ENCODE results near the gene SNX24. TPM values are rescaled to one million over a fixed set of nuclear protein-coding genes. Genes with fewer than 3 reads are reported as not detected.
"Not testable (repeated sequence)": the region's sequence is repeated elsewhere in the genome, so short reads cannot be mapped to it uniquely, and the experiment has no call there.

SNX24 gene
- total RNA-seq, 4 donors from 2014 or later: 12.5 to 16.4 (median 13.9) TPM

DNA sequence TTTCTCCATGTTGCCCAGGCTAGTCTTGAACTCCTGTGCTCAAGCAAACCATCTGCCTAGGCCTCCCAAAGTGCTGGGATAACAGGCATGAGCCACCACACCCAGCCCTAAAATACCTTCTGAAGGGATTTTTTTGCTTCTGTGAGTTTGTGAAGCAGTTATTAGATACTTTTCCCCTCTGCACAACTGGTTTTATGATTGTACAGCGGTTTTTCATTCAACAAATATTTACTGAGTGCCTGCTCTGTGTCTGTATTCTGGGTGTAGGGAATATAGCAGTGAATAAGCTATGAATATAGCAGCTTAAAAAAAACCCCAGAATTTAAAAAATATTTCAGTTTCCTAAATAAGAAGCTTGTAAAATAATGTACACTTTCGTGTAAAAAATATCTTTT, 2.3 kb downstream of the SNX24 start:
- Histone ChIP-seq H3K4me3 (no peak overlapping the region), H3K36me3 (no peaks in the 10 kb centered on the region), H3K27me3 (no peaks in the 10 kb centered on the region), H3K9me3 (no peaks in the 10 kb centered on the region), H3K4me1 (peaks cover 10 to 28% (median 23%) of the 10 kb centered on the region in 4 donors), H3K27ac (replicated peaks in 1 of 4) (no peak overlapping the region)
- DNase-seq (ENCODE audit: extremely low spot score): no peak
- intact Hi-C loops (cut with DNase I): loop anchor here (5.0 kb wide), 1 partner anchor 190 kb away; the partner anchor contains the start of gene PPIC
- WGBS: 98% methylated on average over 2 of the region's 2 CpGs
- no peak for TF ChIP-seq EP300 (IDR thresholded peaks at IDR 0.05)
- TF ChIP-seq POLR2AphosphoS5 (IDR thresholded peaks at IDR 0.05): no peak
- TF ChIP-seq, protein P1, sequence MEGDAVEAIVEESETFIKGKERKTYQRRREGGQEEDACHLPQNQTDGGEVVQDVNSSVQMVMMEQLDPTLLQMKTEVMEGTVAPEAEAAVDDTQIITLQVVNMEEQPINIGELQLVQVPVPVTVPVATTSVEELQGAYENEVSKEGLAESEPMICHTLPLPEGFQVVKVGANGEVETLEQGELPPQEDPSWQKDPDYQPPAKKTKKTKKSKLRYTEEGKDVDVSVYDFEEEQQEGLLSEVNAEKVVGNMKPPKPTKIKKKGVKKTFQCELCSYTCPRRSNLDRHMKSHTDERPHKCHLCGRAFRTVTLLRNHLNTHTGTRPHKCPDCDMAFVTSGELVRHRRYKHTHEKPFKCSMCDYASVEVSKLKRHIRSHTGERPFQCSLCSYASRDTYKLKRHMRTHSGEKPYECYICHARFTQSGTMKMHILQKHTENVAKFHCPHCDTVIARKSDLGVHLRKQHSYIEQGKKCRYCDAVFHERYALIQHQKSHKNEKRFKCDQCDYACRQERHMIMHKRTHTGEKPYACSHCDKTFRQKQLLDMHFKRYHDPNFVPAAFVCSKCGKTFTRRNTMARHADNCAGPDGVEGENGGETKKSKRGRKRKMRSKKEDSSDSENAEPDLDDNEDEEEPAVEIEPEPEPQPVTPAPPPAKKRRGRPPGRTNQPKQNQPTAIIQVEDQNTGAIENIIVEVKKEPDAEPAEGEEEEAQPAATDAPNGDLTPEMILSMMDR (IDR thresholded peaks at IDR 0.05): no peak
- no peak for TF ChIP-seq POLR2A (IDR thresholded peaks at IDR 0.05; ENCODE audit: low read depth)

DNA sequence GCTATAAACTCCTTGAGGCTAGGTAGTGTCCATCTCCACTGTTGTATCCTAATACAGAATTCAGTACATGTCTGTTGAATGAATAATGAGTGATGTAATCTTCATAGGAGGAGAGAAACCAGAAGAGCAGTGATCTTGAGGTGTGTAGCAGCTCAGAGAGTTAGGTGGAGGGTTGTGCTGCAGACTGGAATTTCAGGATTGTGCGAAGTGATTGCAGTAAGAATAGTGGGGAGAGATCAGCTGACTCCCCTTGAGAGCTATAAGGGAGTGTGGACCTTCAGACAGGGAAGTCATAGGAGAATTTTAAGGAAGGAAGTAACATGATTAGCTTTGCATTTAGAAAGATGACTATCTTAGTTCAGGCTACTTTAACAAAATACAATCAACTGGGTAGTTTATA, 4.4 kb downstream of the SNX24 start:
- no peak for TF ChIP-seq POLR2AphosphoS5 (IDR thresholded peaks at IDR 0.05)
- H3K4me1 ChIP-seq: peaks cover 10 to 21% (median 14%) of the 10 kb centered on the region in 4 donors

DNA sequence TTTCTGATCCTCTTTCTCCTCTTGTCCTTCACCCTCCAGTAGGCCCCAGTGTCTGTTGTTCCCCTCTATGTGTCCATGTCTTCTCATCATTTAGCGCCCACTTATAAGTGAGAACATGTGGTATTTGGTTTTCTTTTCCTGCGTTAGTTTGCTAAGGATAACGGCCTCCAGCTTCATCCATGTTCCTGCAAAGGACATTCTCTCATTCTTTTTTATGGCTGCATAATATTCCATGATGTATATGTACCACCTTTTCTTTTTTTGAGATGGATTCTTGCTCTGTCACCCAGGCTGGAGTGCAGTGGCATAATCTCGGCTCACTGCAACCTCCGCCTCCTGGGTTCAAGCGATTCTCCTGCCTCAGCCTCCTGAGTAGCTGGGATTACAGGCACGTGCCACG, 12.1 kb downstream of the SNX24 start:
- H3K4me3 ChIP-seq; H3K27me3 ChIP-seq; H3K27ac ChIP-seq (replicated peaks in 1 of 4); DNase-seq (ENCODE audit: extremely low spot score); H3K4me1 ChIP-seq; H3K36me3 ChIP-seq; intact Hi-C loops (cut with DNase I); H3K9me3 ChIP-seq: not testable (repeated sequence)
- 96% methylated on average over 8 of the region's 8 CpGs for WGBS

More for the DNA sequence above, 4.4 kb downstream of the SNX24 start:
- 90% methylated on average over 1 of the region's 1 CpG for WGBS
- DNase-seq (ENCODE audit: extremely low spot score): no peak
- Histone ChIP-seq H3K36me3 (no peaks in the 10 kb centered on the region), H3K9me3 (no peaks in the 10 kb centered on the region), H3K27ac (replicated peaks in 1 of 4) (no peak overlapping the region), H3K27me3 (no peaks in the 10 kb centered on the region), H3K4me3 (no peak overlapping the region)
- intact Hi-C loops (cut with DNase I): loop anchor here (5.0 kb wide), 1 partner anchor 188 kb away; the partner anchor contains the start of gene PPIC

DNA sequence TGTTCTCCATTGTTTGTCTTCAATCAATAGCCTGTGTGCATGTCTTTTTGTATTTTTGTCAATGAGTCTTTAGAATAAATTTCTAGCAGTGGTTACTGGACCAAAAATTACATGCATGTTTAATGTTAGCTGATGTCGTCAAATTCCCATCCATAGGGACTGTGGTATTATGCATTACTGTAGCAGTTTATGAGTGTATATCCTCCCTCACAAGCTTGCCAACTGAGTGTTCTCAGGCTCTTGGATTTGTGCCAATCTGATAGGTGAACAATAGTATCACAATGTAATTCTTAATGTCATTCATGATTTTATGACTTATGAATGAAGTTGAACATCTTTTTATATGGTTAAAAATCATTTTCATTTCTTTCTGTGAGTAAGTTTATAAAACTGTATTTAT, 13.0 kb downstream of the SNX24 start:
- TF ChIP-seq, protein P1 (IDR thresholded peaks at IDR 0.05): no peak
- no peak for TF ChIP-seq POLR2AphosphoS5 (IDR thresholded peaks at IDR 0.05)
- TF ChIP-seq POLR2A (IDR thresholded peaks at IDR 0.05; ENCODE audit: low read depth): no peak
- TF ChIP-seq EP300 (IDR thresholded peaks at IDR 0.05): no peak
- Histone ChIP-seq H3K9me3 (no peaks in the 10 kb centered on the region), H3K4me1 (no peaks in the 10 kb centered on the region), H3K27me3 (no peaks in the 10 kb centered on the region), H3K36me3 (peaks cover 0 to 10% (median 0%) of the 10 kb centered on the region in 4 donors), H3K4me3 (no peak overlapping the region), H3K27ac (replicated peaks in 1 of 4) (no peak overlapping the region)
- no peak for DNase-seq (ENCODE audit: extremely low spot score)
- WGBS: 83% methylated on average over 1 of the region's 1 CpG
- intact Hi-C loops (cut with DNase I): no loop called here

DNA sequence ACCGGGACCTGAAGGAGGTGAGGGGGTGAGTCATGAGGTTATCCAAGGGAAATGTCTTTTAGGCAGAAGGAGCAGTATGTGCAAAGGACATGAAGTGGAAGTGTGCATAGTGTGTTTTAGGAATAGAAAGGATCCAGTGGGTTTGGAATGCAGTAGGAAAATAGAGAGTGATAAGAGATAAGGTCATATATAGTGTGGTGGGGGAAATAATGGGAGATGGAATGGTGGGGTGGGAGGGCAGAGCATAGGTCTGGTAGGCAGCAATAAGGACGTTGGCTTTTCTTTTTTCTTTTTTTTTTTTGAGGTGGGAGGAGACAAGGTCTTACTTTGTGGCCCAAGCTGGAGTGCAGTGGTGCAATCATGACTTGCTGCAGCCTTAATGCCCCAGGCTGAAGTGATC, 17.8 kb downstream of the SNX24 start:
- 77% methylated on average over 2 of the region's 2 CpGs for WGBS
- no peaks in the 10 kb centered on the region for H3K9me3 ChIP-seq
- no peak overlapping the region for H3K27ac ChIP-seq (replicated peaks in 1 of 4)
- H3K27me3 ChIP-seq: no peaks in the 10 kb centered on the region
- no peak overlapping the region for H3K4me3 ChIP-seq
- no peak for DNase-seq (ENCODE audit: extremely low spot score)
- intact Hi-C loops (cut with DNase I): no loop called here
- peaks cover 0 to 20% (median 9%) of the 10 kb centered on the region in 4 donors for H3K36me3 ChIP-seq
- TF ChIP-seq EP300 (IDR thresholded peaks at IDR 0.05): no peak
- TF ChIP-seq POLR2AphosphoS5 (IDR thresholded peaks at IDR 0.05): no peak
- TF ChIP-seq, protein P1 (IDR thresholded peaks at IDR 0.05): no peak
- no peak for TF ChIP-seq POLR2A (IDR thresholded peaks at IDR 0.05; ENCODE audit: low read depth)
- no peaks in the 10 kb centered on the region for H3K4me1 ChIP-seq

DNA sequence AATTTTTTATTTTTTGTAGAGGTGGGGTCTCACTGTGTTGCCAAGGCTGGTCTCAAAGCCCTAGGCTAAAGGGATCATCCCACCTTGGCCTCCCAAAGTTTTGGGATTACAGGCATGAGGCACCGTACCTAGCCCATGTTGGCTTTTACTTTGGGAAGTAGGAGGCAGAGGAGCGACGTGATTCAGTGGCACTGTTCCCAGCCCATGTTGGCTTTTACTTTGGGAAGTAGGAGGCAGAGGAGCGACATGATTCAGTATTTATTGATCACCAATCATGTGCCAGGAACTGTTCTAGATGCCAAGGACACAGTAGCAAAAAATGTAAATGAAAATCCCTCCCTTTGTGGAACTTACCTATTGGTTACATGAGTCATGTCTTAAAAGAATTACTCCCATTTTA, 18.3 kb downstream of the SNX24 start:
- intact Hi-C loops (cut with DNase I): no loop called here
- Histone ChIP-seq H3K9me3 (no peaks in the 10 kb centered on the region), H3K36me3 (peaks cover 0 to 22% (median 9%) of the 10 kb centered on the region in 4 donors), H3K4me3 (no peak overlapping the region), H3K27ac (replicated peaks in 1 of 4) (no peak overlapping the region), H3K4me1 (no peaks in the 10 kb centered on the region), H3K27me3 (no peaks in the 10 kb centered on the region)
- DNase-seq (ENCODE audit: extremely low spot score): no peak
- TF ChIP-seq POLR2AphosphoS5 (IDR thresholded peaks at IDR 0.05) (no peak), EP300 (IDR thresholded peaks at IDR 0.05) (no peak), POLR2A (IDR thresholded peaks at IDR 0.05; ENCODE audit: low read depth) (no peak)
- TF ChIP-seq, protein P1 (IDR thresholded peaks at IDR 0.05): no peak
- WGBS: 92% methylated on average over 4 of the region's 4 CpGs

Data from esophagus muscularis mucosa (tissue), 4 donors.